B cell (primary cell): ENCODE measurements around the gene PRPF40A. TPM values are rescaled to one million over a fixed set of nuclear protein-coding genes. Genes with fewer than 3 reads are reported as not detected.
A peak's percentile ranks its signal among the peaks of the same experiment; 100 is the strongest.

Experiments
- ATAC-seq: fragments of 200-7000 bp; cut with Tn5 transposase; one replicate; pipeline ENCODE4 v1.10.0; 2021; ENCODE audit warnings: low read depth, mild to moderate bottlenecking, moderate number of reproducible peaks, moderate library complexity
- CTCF ChIA-PET: fragments of 350-600 bp; sonication (Branson Sonifier 250); formaldehyde crosslinking; loops from one replicate; lab custom pipeline; 2021; ENCODE audit warnings: antibody characterized with exemption, inconsistent platforms; lab: Charles Lee
- POLR2A ChIA-PET: fragments of 350-600 bp; sonication (Branson Sonifier 250); formaldehyde crosslinking; loops from one replicate; lab custom pipeline; 2021; ENCODE audit warnings: antibody characterized with exemption; lab: Charles Lee
- DNase-seq: peaks from one replicate; pipeline ENCODE4 v3.0.0; 2013
- H2AFZ ChIP-seq: 2 replicates; pipeline ENCODE4 v1.6.1; 2012; ENCODE audit warnings: mild to moderate bottlenecking, low read depth, low read length; ENCODE audit not compliant: insufficient read depth, poor library complexity, severe bottlenecking
- H3K27ac ChIP-seq, 2 donors: 1 replicate in 1 of 2; 2 replicates in 1 of 2; pipeline ENCODE4 v1.5.1; 2012 to 2013; ENCODE audit warnings: low read length in 2 of 2, mild to moderate bottlenecking in 2 of 2, moderate library complexity in 1 of 2
- H3K27me3 ChIP-seq, 4 experiments: fragments of 200-600 bp in 1 of 4; sonication (generic) in 1 of 4; replicated peaks in 1 of 4; 1 replicate in 2 of 4; 2 replicates in 2 of 4; pipeline versions ENCODE4 v1.6.1 to v1.7.0; 2013 to 2016; ENCODE audit warnings: low read length in 3 of 4, mild to moderate bottlenecking in 2 of 4, mixed read lengths in 1 of 4, moderate library complexity in 1 of 4; ENCODE audit not compliant: insufficient read depth in 4 of 4, control insufficient read depth in 3 of 4; ENCODE audit errors: control extremely low read depth in 1 of 4
- H3K36me3 ChIP-seq, 2 experiments: replicated peaks in 1 of 2; 1 replicate in 1 of 2; 2 replicates in 1 of 2; pipeline versions ENCODE4 v1.6.1 to v1.7.1; 2013; ENCODE audit warnings: low read length in 1 of 2; ENCODE audit not compliant: insufficient read depth in 2 of 2, control insufficient read depth in 1 of 2; ENCODE audit errors: control extremely low read depth in 1 of 2, extremely low read depth in 1 of 2
- H3K4me1 ChIP-seq, 2 donors: fragments of 200-600 bp in 1 of 2; sonication (generic) in 1 of 2; 1 replicate in 1 of 2; 2 replicates in 1 of 2; pipeline versions ENCODE4 v1.5.1 to v1.6.1; 2013 to 2017; ENCODE audit warnings: low read length in 2 of 2; ENCODE audit not compliant: control insufficient read depth in 2 of 2, insufficient read depth in 2 of 2
- H3K4me2 ChIP-seq: replicated peaks from 2 replicates; pipeline ENCODE3; 2012; ENCODE audit warnings: mild to moderate bottlenecking, low read depth, low read length; ENCODE audit not compliant: poor library complexity, severe bottlenecking
- H3K4me3 ChIP-seq, 5 experiments: fragments of 200-600 bp in 1 of 5; sonication (generic) in 1 of 5; 1 replicate in 3 of 5; 2 replicates in 2 of 5; pipeline versions ENCODE4 v1.5.1 to v1.7.0; 2011 to 2016; ENCODE audit warnings: low read length in 4 of 5, mild to moderate bottlenecking in 4 of 5, low read depth in 2 of 5, control low read depth in 1 of 5, moderate library complexity in 1 of 5; ENCODE audit not compliant: insufficient read depth in 1 of 5; ENCODE audit errors: control extremely low read depth in 1 of 5, extremely low read depth in 1 of 5
- H3K79me2 ChIP-seq: fragments of 200-600 bp; sonication (generic); one replicate; pipeline ENCODE4 v1.6.0; 2016; ENCODE audit warnings: low read length; ENCODE audit not compliant: control insufficient read depth, insufficient read depth
- H3K9ac ChIP-seq: fragments of 200-600 bp; sonication (generic); 2 replicates; pipeline ENCODE4 v1.6.1; 2017; ENCODE audit warnings: mild to moderate bottlenecking, low read length, moderate library complexity
- H3K9me3 ChIP-seq, 3 donors: one replicate each; pipeline versions ENCODE4 v1.6.1 to v1.7.1; 2013; ENCODE audit warnings: low read length in 2 of 3; ENCODE audit not compliant: control insufficient read depth in 2 of 3, insufficient read depth in 1 of 3; ENCODE audit errors: control extremely low read depth in 1 of 3
- H4K20me1 ChIP-seq: 2 replicates; pipeline ENCODE4 v1.6.0; 2012; ENCODE audit warnings: mild to moderate bottlenecking, low read length; ENCODE audit not compliant: insufficient read depth, control insufficient read depth, poor library complexity, severe bottlenecking
- H3K27ac Mint-ChIP-seq: one replicate; pipeline ENCODE4 v1.8.0; 2021; ENCODE audit warnings: mixed read lengths
- H3K27me3 Mint-ChIP-seq: one replicate; pipeline ENCODE4 v1.8.0; 2021; ENCODE audit warnings: mixed read lengths
- H3K4me1 Mint-ChIP-seq: one replicate; pipeline ENCODE4 v1.8.0; 2021; ENCODE audit warnings: mixed read lengths
- H3K4me3 Mint-ChIP-seq: one replicate; pipeline ENCODE4 v1.8.0; 2021; ENCODE audit warnings: mixed read lengths
- H3K9me3 Mint-ChIP-seq: one replicate; pipeline ENCODE4 v1.8.0; 2022; ENCODE audit warnings: mixed read lengths; ENCODE audit not compliant: insufficient read depth
- CTCF ChIP-seq: fragments of 200-600 bp; IDR thresholded peaks from one replicate; pipeline ENCODE4 v1.8.0; 2022; ENCODE audit warnings: antibody characterized with exemption, mild to moderate bottlenecking
- EZH2 ChIP-seq: IDR thresholded peaks from 2 replicates; pipeline ENCODE4 v1.6.1; 2012; ENCODE audit warnings: borderline replicate concordance, low read depth, mild to moderate bottlenecking, moderate library complexity, low read length; ENCODE audit not compliant: insufficient read depth, poor library complexity, severe bottlenecking
- WGBS: methylation state at CpG from one replicate; pipeline ENCODE4 v1.1.5; 2013; ENCODE audit warnings: missing lambda C conversion rate; ENCODE audit not compliant: insufficient coverage; 5-methylcytosine and 5-hydroxymethylcytosine counted together
- intact Hi-C: fragments of 100-400 bp; cut with micrococcal nuclease; formaldehyde crosslinking; loops from one replicate; pipeline ENCODE4 v1.10.0; 2022
- polyA plus RNA-seq: library from polyadenylated mRNA; depleted of rRNA; stranded (reverse); fragments of >200 nt; gene quantifications from 2 replicates; pipeline ENCODE4 v1.2.3, GENCODE V29; 2012
- total RNA-seq, 2 donors: library from RNA; stranded (reverse); fragments of 120-200 nt in 1 of 2; gene quantifications; 1 replicate in 1 of 2; 2 replicates in 1 of 2; pipeline versions ENCODE4 v1.2.3 to v1.2.4, GENCODE V29; 2013 to 2022

Gene PRPF40A
- total and polyA plus RNA-seq, 2 donors (not counting 1 experiment from before 2014, with no cell fraction given) = 40.4 to 115 TPM

- Histone ChIP-seq H2AFZ (no peak overlapping the region), H3K9me3 (no peaks in the 10 kb centered on the region), H3K36me3 (peaks cover 21 to 70% of the 10 kb centered on the region in 2 experiments), H3K27me3 (no peaks in the 10 kb centered on the region), H4K20me1 (no peaks in the 10 kb centered on the region), H3K4me2 (no peak overlapping the region), H3K9ac (no peak overlapping the region), H3K4me3 (no peak overlapping the region), H3K4me1 (no peaks in the 10 kb centered on the region), H3K79me2 (no peaks in the 10 kb centered on the region), H3K27ac (no peak overlapping the region)
- Mint-ChIP-seq H3K9me3 (no peaks in the 10 kb centered on the region), H3K27ac (peak overlapping the region; percentile 21), H3K4me3 (no peak overlapping the region), H3K4me1 (no peaks in the 10 kb centered on the region), H3K27me3 (no peaks in the 10 kb centered on the region)
- POLR2A ChIA-PET = no interaction called here
- no peak for DNase-seq
- TF ChIP-seq CTCF (no peak), EZH2 (no peak)
- 90% methylated on average over 4 of the region's 4 CpGs for WGBS
- CTCF ChIA-PET = no interaction called here
- intact Hi-C loops = no loop called here
- ATAC-seq = no peak
These were observed 60.2 kb downstream of the PRPF40A start for GRCh38 chr2:152657043-152657442.

GRCh38 chr2:152655880-152656279 lies 61.4 kb downstream of the PRPF40A start:
- intact Hi-C loops = no loop called here
- ChIA-PET POLR2A (no interaction called here), CTCF (no interaction called here)
- H3K4me2 ChIP-seq = no peak overlapping the region
- Mint-ChIP-seq H3K4me3 (no peak overlapping the region), H3K4me1 (no peaks in the 10 kb centered on the region), H3K27me3 (no peaks in the 10 kb centered on the region), H3K27ac (no peak overlapping the region), H3K9me3 (no peaks in the 10 kb centered on the region)
- no peaks in the 10 kb centered on the region for H3K4me1 ChIP-seq
- no peaks in the 10 kb centered on the region for H3K9me3 ChIP-seq
- DNase-seq (no peak), ATAC-seq (no peak)
- H3K4me3 ChIP-seq = no peak overlapping the region
- no CpG with 5 or more reads among the region's 1 CpG for WGBS
- peaks cover 20 to 64% of the 10 kb centered on the region in 2 experiments for H3K36me3 ChIP-seq
- H3K27ac ChIP-seq = no peak overlapping the region
- no peaks in the 10 kb centered on the region for H4K20me1 ChIP-seq
- TF ChIP-seq CTCF (no peak), EZH2 (no peak)
- H3K27me3 ChIP-seq = no peaks in the 10 kb centered on the region
- H3K9ac ChIP-seq = no peak overlapping the region
- no peak overlapping the region for H2AFZ ChIP-seq
- no peaks in the 10 kb centered on the region for H3K79me2 ChIP-seq
